Uterus (tissue), 2 donors: ENCODE results near the gene CCDC50.

ENCODE experiments used
- CTCF ChIP-seq, 4 experiments: fragments of 200-600 bp in 2 of 4; fragments of 450-650 bp in 2 of 4; sonication (generic) in 2 of 4; IDR thresholded peaks; one replicate each; pipeline ENCODE4 v1.5.1; 2016 to 2019; ENCODE audit warnings: antibody characterized with exemption in 4 of 4, mild to moderate bottlenecking in 2 of 4, moderate library complexity in 1 of 4
- POLR2A ChIP-seq, 2 donors: fragments of 450-650 bp; IDR thresholded peaks; one replicate each; pipeline ENCODE4 v1.6.1; 2016; ENCODE audit warnings: antibody characterized with exemption in 2 of 2, mild to moderate bottlenecking in 1 of 2, moderate library complexity in 1 of 2

GRCh38 chr3:191444569-191444968 is 115.4 kb downstream of the CCDC50 start:
- TF ChIP-seq CTCF (IDR thresholded peaks at IDR 0.05) (no peak), POLR2A (IDR thresholded peaks at IDR 0.05) (no peak)
